Loucy (cell line): ENCODE data around the gene CRYL1.
A peak's percentile ranks its signal among the peaks of the same experiment; 100 is the strongest.

ENCODE experiments used
- H2AFZ ChIP-seq: fragments of 200-600 bp; sonication (generic); 2 replicates; pipeline ENCODE4 v1.6.0; 2016; ENCODE audit warnings: antibody characterized with exemption, mild to moderate bottlenecking, low read length, moderate library complexity
- H3F3A ChIP-seq: fragments of 200-600 bp; 2 replicates; pipeline ENCODE4 v1.6.0; 2016; ENCODE audit warnings: antibody characterized with exemption, low read depth, mild to moderate bottlenecking
- H3K27me3 ChIP-seq: fragments of 200-600 bp; sonication (generic); 2 replicates; pipeline ENCODE4 v1.6.1; 2014; ENCODE audit warnings: low read length, mild to moderate bottlenecking; ENCODE audit not compliant: insufficient read depth, poor library complexity, severe bottlenecking
- H3K36me3 ChIP-seq: fragments of 200-600 bp; sonication (generic); 2 replicates; pipeline ENCODE4 v1.6.1; 2016; ENCODE audit warnings: low read length; ENCODE audit not compliant: insufficient read depth
- H3K4me1 ChIP-seq: fragments of 200-600 bp; sonication (generic); 2 replicates; pipeline ENCODE4 v1.5.1; 2014; ENCODE audit warnings: low read length, mild to moderate bottlenecking; ENCODE audit not compliant: insufficient read depth, poor library complexity, severe bottlenecking
- H3K4me2 ChIP-seq: fragments of 200-600 bp; sonication (generic); 2 replicates; pipeline ENCODE4 v1.6.0; 2014; ENCODE audit warnings: antibody characterized with exemption, low read length, low read depth, mild to moderate bottlenecking; ENCODE audit not compliant: poor library complexity, severe bottlenecking
- H3K4me3 ChIP-seq: fragments of 200-600 bp; sonication (generic); 2 replicates; pipeline ENCODE4 v1.5.1; 2014; ENCODE audit warnings: low read length, mild to moderate bottlenecking, mixed read lengths; ENCODE audit not compliant: poor library complexity, severe bottlenecking
- H3K79me2 ChIP-seq: fragments of 200-600 bp; sonication (generic); 2 replicates; pipeline ENCODE4 v1.6.1; 2014; ENCODE audit warnings: low read length; ENCODE audit not compliant: insufficient read depth
- H3K9ac ChIP-seq: fragments of 200-600 bp; sonication (generic); 2 replicates; pipeline ENCODE4 v1.6.0; 2014; ENCODE audit warnings: mild to moderate bottlenecking, low read depth, low read length, moderate library complexity; ENCODE audit not compliant: poor library complexity, severe bottlenecking
- H3K9me2 ChIP-seq: fragments of 200-600 bp; sonication (generic); replicated peaks from 2 replicates; pipeline ENCODE4 v1.6.1; 2016; ENCODE audit warnings: low read depth, low read length, mixed read lengths
- H3K9me3 ChIP-seq: fragments of 200-600 bp; sonication (generic); 2 replicates; pipeline ENCODE4 v1.6.1; 2014; ENCODE audit warnings: mild to moderate bottlenecking, antibody characterized with exemption, low read length, low read depth; ENCODE audit not compliant: insufficient read depth
- H4K20me1 ChIP-seq: fragments of 200-600 bp; sonication (generic); 2 replicates; pipeline ENCODE4 v1.6.0; 2014; ENCODE audit warnings: antibody characterized with exemption, low read length, mild to moderate bottlenecking; ENCODE audit not compliant: insufficient read depth, poor library complexity, severe bottlenecking
- EZH2phosphoT487 ChIP-seq: fragments of 200-600 bp; IDR thresholded peaks from 2 replicates; pipeline ENCODE4 v1.6.1; 2018; ENCODE audit warnings: antibody characterized with exemption, mild to moderate bottlenecking, moderate library complexity, borderline replicate concordance
- TF ChIP-seq, protein P1 (sequence below): fragments of 200-600 bp; sonication (generic); conservative IDR thresholded peaks from 2 replicates; pipeline ENCODE4 v1.5.1; 2014; ENCODE audit warnings: mild to moderate bottlenecking, antibody characterized with exemption, low read length

Gene CRYL1

DNA sequence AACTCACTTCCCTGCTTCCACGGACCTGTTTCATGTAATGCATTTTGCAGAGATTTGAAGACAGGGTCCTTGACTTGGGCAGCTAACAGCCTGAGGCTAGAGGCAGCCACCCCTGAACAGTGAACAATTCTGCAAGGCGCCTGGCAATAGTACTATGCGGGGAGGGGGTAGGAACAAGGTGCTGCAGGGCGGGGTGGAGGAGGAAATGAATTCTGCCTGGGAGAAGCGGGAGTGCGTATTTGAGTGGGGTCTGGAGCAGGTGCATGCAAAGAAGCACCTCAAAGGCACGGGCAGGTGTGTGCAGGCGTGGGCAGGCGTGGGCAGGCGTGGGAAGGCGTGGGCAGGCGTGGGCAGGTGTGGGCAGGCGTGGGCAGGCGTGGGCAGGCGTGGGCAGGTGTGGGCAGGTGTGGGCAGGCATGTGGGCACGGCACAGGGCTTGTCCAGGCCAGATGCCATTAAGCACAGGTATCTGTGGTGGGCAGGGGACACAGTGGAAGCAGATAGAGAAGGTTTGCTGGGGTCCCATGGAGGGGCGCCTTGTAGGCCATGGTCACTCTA is 163.1 kb downstream of the CRYL1 start:
- H3K4me1 ChIP-seq: no peaks in the 10 kb centered on the region

DNA sequence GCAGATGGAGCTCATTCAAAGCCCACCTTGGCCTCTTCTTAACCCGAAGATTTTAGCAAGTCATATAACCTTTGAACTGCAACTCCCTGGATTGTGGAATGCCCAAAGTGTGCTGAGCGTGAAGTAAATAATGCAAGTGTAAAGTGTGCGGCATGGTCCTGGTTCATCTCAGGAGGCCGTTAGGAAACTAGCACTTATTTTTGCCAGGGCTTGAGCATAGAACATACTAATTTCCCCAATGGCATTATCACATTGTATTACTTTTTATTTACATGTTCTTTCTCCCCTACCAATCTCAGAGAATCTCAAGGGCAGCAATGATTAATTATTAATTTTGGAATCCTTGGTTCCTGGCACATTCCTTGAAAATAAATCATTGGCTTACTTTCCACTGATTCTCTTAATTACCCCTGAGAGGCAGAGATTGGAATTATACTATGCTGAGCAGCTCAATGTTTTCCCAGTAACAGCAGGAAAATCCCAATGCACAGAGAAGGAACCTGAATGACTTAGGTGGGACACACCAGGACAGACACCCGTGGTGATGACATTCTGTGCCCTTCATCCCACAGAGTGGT is 164.7 kb downstream of the CRYL1 start:
- Histone ChIP-seq H4K20me1 (no peaks in the 10 kb centered on the region), H3K79me2 (no peaks in the 10 kb centered on the region), H3K4me1 (no peaks in the 10 kb centered on the region), H2AFZ (no peak overlapping the region), H3F3A (no peaks in the 10 kb centered on the region), H3K27me3 (no peaks in the 10 kb centered on the region), H3K9ac (no peak overlapping the region), H3K36me3 (no peaks in the 10 kb centered on the region), H3K9me3 (no peaks in the 10 kb centered on the region), H3K9me2 (no peaks in the 10 kb centered on the region), H3K4me2 (no peak overlapping the region), H3K4me3 (no peak overlapping the region)
- TF ChIP-seq, protein P1, sequence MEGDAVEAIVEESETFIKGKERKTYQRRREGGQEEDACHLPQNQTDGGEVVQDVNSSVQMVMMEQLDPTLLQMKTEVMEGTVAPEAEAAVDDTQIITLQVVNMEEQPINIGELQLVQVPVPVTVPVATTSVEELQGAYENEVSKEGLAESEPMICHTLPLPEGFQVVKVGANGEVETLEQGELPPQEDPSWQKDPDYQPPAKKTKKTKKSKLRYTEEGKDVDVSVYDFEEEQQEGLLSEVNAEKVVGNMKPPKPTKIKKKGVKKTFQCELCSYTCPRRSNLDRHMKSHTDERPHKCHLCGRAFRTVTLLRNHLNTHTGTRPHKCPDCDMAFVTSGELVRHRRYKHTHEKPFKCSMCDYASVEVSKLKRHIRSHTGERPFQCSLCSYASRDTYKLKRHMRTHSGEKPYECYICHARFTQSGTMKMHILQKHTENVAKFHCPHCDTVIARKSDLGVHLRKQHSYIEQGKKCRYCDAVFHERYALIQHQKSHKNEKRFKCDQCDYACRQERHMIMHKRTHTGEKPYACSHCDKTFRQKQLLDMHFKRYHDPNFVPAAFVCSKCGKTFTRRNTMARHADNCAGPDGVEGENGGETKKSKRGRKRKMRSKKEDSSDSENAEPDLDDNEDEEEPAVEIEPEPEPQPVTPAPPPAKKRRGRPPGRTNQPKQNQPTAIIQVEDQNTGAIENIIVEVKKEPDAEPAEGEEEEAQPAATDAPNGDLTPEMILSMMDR: no peak

More for the DNA sequence above, 163.1 kb downstream of the CRYL1 start:
- Histone ChIP-seq H3K79me2 (no peaks in the 10 kb centered on the region), H3K9ac (no peak overlapping the region), H3K4me3 (no peak overlapping the region), H4K20me1 (no peaks in the 10 kb centered on the region), H3K36me3 (no peaks in the 10 kb centered on the region), H3F3A (no peaks in the 10 kb centered on the region), H3K9me2 (no peaks in the 10 kb centered on the region), H2AFZ (no peak overlapping the region), H3K9me3 (no peaks in the 10 kb centered on the region), H3K4me2 (no peak overlapping the region), H3K27me3 (no peaks in the 10 kb centered on the region)
- no peak for TF ChIP-seq EZH2phosphoT487
- TF ChIP-seq, protein P1: no peak

DNA sequence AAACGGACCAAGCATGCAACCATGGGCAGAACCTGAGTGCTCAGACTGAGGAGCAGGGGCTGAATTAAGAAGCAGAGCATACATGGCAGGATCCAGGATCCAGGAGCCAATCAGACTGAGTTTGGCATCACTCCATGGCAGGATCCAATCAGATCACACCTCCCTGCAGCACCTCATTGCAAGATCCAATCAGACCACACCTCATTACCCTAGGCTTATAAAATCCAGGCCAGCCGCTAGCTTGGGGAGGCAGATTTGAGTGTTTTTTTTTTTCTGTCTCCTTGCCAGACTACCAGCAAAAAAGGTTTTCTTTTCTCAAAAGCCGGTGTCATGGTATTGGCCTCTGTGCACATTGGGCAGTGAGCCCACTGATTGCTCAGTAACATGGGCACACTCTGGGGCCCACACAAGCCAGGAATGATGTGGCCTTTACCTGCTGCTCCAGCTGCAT is 165.6 kb downstream of the CRYL1 start:
- no peak overlapping the region for H3K4me3 ChIP-seq
- H2AFZ ChIP-seq: 0 out of 2 replicates have a peak overlapping the region, but pooled peaks have one; percentile 30
- H3K9me3 ChIP-seq: no peaks in the 10 kb centered on the region
- TF ChIP-seq, protein P1: no peak
- TF ChIP-seq EZH2phosphoT487: no peak
- H4K20me1 ChIP-seq: no peaks in the 10 kb centered on the region
- H3K36me3 ChIP-seq: no peaks in the 10 kb centered on the region
- H3K79me2 ChIP-seq: no peaks in the 10 kb centered on the region
- H3K27me3 ChIP-seq: no peaks in the 10 kb centered on the region
- H3K4me2 ChIP-seq: no peak overlapping the region
- H3K4me1 ChIP-seq: no peaks in the 10 kb centered on the region
- H3F3A ChIP-seq: no peaks in the 10 kb centered on the region
- H3K9ac ChIP-seq: no peak overlapping the region
- no peaks in the 10 kb centered on the region for H3K9me2 ChIP-seq
